ENCODE measurements around the gene CD1C.

GRCh38 chr1:158248118-158248517, 41.6 kb upstream of the CD1C start:
- TF ChIP-seq, protein P1, sequence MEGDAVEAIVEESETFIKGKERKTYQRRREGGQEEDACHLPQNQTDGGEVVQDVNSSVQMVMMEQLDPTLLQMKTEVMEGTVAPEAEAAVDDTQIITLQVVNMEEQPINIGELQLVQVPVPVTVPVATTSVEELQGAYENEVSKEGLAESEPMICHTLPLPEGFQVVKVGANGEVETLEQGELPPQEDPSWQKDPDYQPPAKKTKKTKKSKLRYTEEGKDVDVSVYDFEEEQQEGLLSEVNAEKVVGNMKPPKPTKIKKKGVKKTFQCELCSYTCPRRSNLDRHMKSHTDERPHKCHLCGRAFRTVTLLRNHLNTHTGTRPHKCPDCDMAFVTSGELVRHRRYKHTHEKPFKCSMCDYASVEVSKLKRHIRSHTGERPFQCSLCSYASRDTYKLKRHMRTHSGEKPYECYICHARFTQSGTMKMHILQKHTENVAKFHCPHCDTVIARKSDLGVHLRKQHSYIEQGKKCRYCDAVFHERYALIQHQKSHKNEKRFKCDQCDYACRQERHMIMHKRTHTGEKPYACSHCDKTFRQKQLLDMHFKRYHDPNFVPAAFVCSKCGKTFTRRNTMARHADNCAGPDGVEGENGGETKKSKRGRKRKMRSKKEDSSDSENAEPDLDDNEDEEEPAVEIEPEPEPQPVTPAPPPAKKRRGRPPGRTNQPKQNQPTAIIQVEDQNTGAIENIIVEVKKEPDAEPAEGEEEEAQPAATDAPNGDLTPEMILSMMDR (conservative IDR thresholded peaks at IDR 0.05 in 1 of 2, IDR thresholded peaks at IDR 0.05 in 1 of 2; ENCODE audit: extremely low read depth in 1 of 2, insufficient read depth in 1 of 2, low read depth in 1 of 2, low read length in 2 of 2) = no peak
- TF ChIP-seq EZH2 (IDR thresholded peaks at IDR 0.05; ENCODE audit: borderline replicate concordance, low read length) = no peak
